ENCODE measurements around the gene ADAMTS20. TPM values are rescaled to one million over a fixed set of nuclear protein-coding genes. Genes with fewer than 3 reads are reported as not detected.

Gene ADAMTS20
- total RNA-seq, 1 experiment from 2014 or later: 0.07 TPM

GRCh38 chr12:43318021-43318420, 234.0 kb downstream of the ADAMTS20 start:
- POLR2A ChIA-PET: no interaction called here

GRCh38 chr12:43317156-43317555, 234.8 kb downstream of the ADAMTS20 start:
- Histone ChIP-seq H3K9me3 (no peaks in the 10 kb centered on the region), H3K36me3 (ENCODE audit: control insufficient read depth, insufficient read depth, low read length) (no peaks in the 10 kb centered on the region), H3K27me3 (replicated peaks; ENCODE audit: control insufficient read depth, insufficient read depth, low read length) (no peaks in the 10 kb centered on the region), H3K4me1 (no peaks in the 10 kb centered on the region), H3K4me3 (ENCODE audit: low read depth, low read length) (no peak overlapping the region)
- ChIA-PET POLR2A (no interaction called here), CTCF (no interaction called here)
- Mint-ChIP-seq H3K27me3 (ENCODE audit: insufficient read depth, unreplicated experiment) (no peaks in the 10 kb centered on the region), H3K36me3 (ENCODE audit: insufficient read depth, unreplicated experiment) (no peaks in the 10 kb centered on the region), H3K9me3 (ENCODE audit: unreplicated experiment) (no peaks in the 10 kb centered on the region), H3K4me3 (ENCODE audit: unreplicated experiment) (no peak overlapping the region), H3K4me1 (ENCODE audit: low read depth, unreplicated experiment) (no peaks in the 10 kb centered on the region), H3K27ac (ENCODE audit: unreplicated experiment) (no peak overlapping the region)
- no peak for TF ChIP-seq CTCF (IDR thresholded peaks at IDR 0.05; ENCODE audit: insufficient read depth in 1 of 2, low read depth in 1 of 2, low read length in 1 of 2, severe bottlenecking in 1 of 2, unreplicated experiment in 1 of 2)
- DNase-seq: no peak
- no TSS peak for BruUV-seq (replicated peaks)
- intact Hi-C loops (cut with micrococcal nuclease; ENCODE audit: unreplicated experiment): no loop called here

More at GRCh38 chr12:43318021-43318420, 234.0 kb downstream of the ADAMTS20 start:
- H3K4me3 Mint-ChIP-seq (ENCODE audit: unreplicated experiment): no peak overlapping the region
- no peaks in the 10 kb centered on the region for H3K36me3 ChIP-seq (ENCODE audit: control insufficient read depth, insufficient read depth, low read length)
- H3K4me1 ChIP-seq: no peaks in the 10 kb centered on the region
- CTCF ChIA-PET: no interaction called here
- no peaks in the 10 kb centered on the region for H3K9me3 Mint-ChIP-seq (ENCODE audit: unreplicated experiment)
- intact Hi-C loops (cut with micrococcal nuclease; ENCODE audit: unreplicated experiment): no loop called here
- H3K27ac Mint-ChIP-seq (ENCODE audit: unreplicated experiment): no peak overlapping the region
- H3K27me3 Mint-ChIP-seq (ENCODE audit: insufficient read depth, unreplicated experiment): no peaks in the 10 kb centered on the region
- no peak for TF ChIP-seq CTCF (IDR thresholded peaks at IDR 0.05; ENCODE audit: insufficient read depth in 1 of 2, low read depth in 1 of 2, low read length in 1 of 2, severe bottlenecking in 1 of 2, unreplicated experiment in 1 of 2)
- H3K4me1 Mint-ChIP-seq (ENCODE audit: low read depth, unreplicated experiment): no peaks in the 10 kb centered on the region
- DNase-seq: no peak
- H3K4me3 ChIP-seq (ENCODE audit: low read depth, low read length): no peak overlapping the region
- H3K36me3 Mint-ChIP-seq (ENCODE audit: insufficient read depth, unreplicated experiment): no peaks in the 10 kb centered on the region
- no peaks in the 10 kb centered on the region for H3K27me3 ChIP-seq (replicated peaks; ENCODE audit: control insufficient read depth, insufficient read depth, low read length)
- no TSS peak for BruUV-seq (replicated peaks)
- no peaks in the 10 kb centered on the region for H3K9me3 ChIP-seq

- CTCF ChIA-PET: no interaction called here
- intact Hi-C loops (cut with micrococcal nuclease; ENCODE audit: unreplicated experiment): no loop called here
- Mint-ChIP-seq H3K27me3 (ENCODE audit: insufficient read depth, unreplicated experiment) (no peaks in the 10 kb centered on the region), H3K4me3 (ENCODE audit: unreplicated experiment) (no peak overlapping the region), H3K27ac (ENCODE audit: unreplicated experiment) (no peak overlapping the region), H3K4me1 (ENCODE audit: low read depth, unreplicated experiment) (no peaks in the 10 kb centered on the region), H3K36me3 (ENCODE audit: insufficient read depth, unreplicated experiment) (no peaks in the 10 kb centered on the region), H3K9me3 (ENCODE audit: unreplicated experiment) (no peaks in the 10 kb centered on the region)
- Histone ChIP-seq H3K4me3 (ENCODE audit: low read depth, low read length) (no peak overlapping the region), H3K36me3 (ENCODE audit: control insufficient read depth, insufficient read depth, low read length) (no peaks in the 10 kb centered on the region), H3K27me3 (replicated peaks; ENCODE audit: control insufficient read depth, insufficient read depth, low read length) (no peaks in the 10 kb centered on the region), H3K4me1 (no peaks in the 10 kb centered on the region), H3K9me3 (no peaks in the 10 kb centered on the region)
- no TSS peak for BruUV-seq (replicated peaks)
- TF ChIP-seq CTCF (IDR thresholded peaks at IDR 0.05; ENCODE audit: insufficient read depth in 1 of 2, low read depth in 1 of 2, low read length in 1 of 2, severe bottlenecking in 1 of 2, unreplicated experiment in 1 of 2): no peak
- POLR2A ChIA-PET: no interaction called here
- DNase-seq: no peak
These were observed 235.5 kb downstream of the ADAMTS20 start for GRCh38 chr12:43316520-43316919.

Measured in Caco-2 (cell line).